ENCODE results near the gene DACH1. TPM values are rescaled to one million over a fixed set of nuclear protein-coding genes. Genes with fewer than 3 reads are reported as not detected.

Gene DACH1
- total and polyA plus RNA-seq, 11 donors, result 1.2 to 3.8 (median 2.1) TPM

GRCh38 chr13:71430681-71431080, 436.3 kb downstream of the DACH1 start:
- ATAC-seq, result no peak
- H3K27ac ChIP-seq, result no peak overlapping the region
- TF ChIP-seq POLR2A (IDR thresholded peaks at IDR 0.05) (no peak), CTCF (IDR thresholded peaks at IDR 0.05) (no peak)
- no peaks in the 10 kb centered on the region for H3K4me1 ChIP-seq
- no peak for DNase-seq
- no peaks in the 10 kb centered on the region for H3K36me3 ChIP-seq
- H3K4me3 ChIP-seq, result no peak overlapping the region
- H3K9me3 ChIP-seq, result peaks cover 0 to 2% (median 0%) of the 10 kb centered on the region in 12 donors
- intact Hi-C loops (cut with DNase I), result no loop called here
- H3K27me3 ChIP-seq, result no peaks in the 10 kb centered on the region
- WGBS, 4 donors, result 79 to 83% (median 82%) methylated on average over 4 of the region's 4 CpGs

GRCh38 chr13:71417205-71417604, 449.8 kb downstream of the DACH1 start:
- H3K36me3 ChIP-seq, result no peaks in the 10 kb centered on the region
- TF ChIP-seq CTCF (IDR thresholded peaks at IDR 0.05) (no peak), POLR2A (IDR thresholded peaks at IDR 0.05) (no peak)
- H3K4me3 ChIP-seq, result no peak overlapping the region
- H3K9me3 ChIP-seq, result peaks cover 0 to 28% (median 6%) of the 10 kb centered on the region in 12 donors
- no peaks in the 10 kb centered on the region for H3K27me3 ChIP-seq
- intact Hi-C loops (cut with DNase I), result no loop called here
- H3K4me1 ChIP-seq, result no peaks in the 10 kb centered on the region
- no peak overlapping the region for H3K27ac ChIP-seq
- DNase-seq, result no peak
- no peak for ATAC-seq

DNA sequence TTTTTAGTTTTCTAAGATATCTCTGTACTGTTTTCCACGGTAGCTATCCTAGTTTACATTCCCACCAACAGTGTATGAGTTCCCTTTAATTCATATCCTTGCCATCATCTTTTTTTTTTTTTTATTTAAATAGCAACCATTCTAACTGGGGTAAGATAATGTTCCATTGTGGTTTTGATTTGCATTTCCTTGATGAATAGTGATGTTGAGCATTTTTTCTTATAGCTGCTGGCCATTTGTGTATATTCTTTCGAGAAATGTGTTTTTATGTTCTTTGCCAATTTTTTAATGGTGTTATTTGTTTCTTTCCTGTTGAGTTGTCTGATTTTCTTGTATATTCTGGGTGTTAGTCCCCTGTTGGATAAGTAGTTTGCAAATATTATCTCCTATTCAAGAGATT, 454.8 kb downstream of the DACH1 start:
- Histone ChIP-seq H3K9me3 (peaks cover 0 to 11% (median 0%) of the 10 kb centered on the region in 12 donors), H3K27ac (no peak overlapping the region), H3K4me1 (no peaks in the 10 kb centered on the region), H3K4me3 (no peak overlapping the region), H3K27me3 (no peaks in the 10 kb centered on the region), H3K36me3 (no peaks in the 10 kb centered on the region)
- DNase-seq, result no peak
- 61 to 68% (median 62%) methylated on average over 2 of the region's 2 CpGs for WGBS, 4 donors
- intact Hi-C loops (cut with DNase I), result no loop called here
- no peak for ATAC-seq
- TF ChIP-seq POLR2A (IDR thresholded peaks at IDR 0.05) (no peak), CTCF (IDR thresholded peaks at IDR 0.05) (no peak)

- Histone ChIP-seq H3K4me1 (no peaks in the 10 kb centered on the region), H3K4me3 (no peak overlapping the region), H3K27me3 (no peaks in the 10 kb centered on the region), H3K27ac (no peak overlapping the region), H3K9me3 (no peaks in the 10 kb centered on the region), H3K36me3 (no peaks in the 10 kb centered on the region)
- intact Hi-C loops (cut with DNase I), result no loop called here
- no peak for TF ChIP-seq CTCF (IDR thresholded peaks at IDR 0.05)
- no peak for TF ChIP-seq POLR2A (IDR thresholded peaks at IDR 0.05)
- DNase-seq (no peak), ATAC-seq (no peak)
Measured at GRCh38 chr13:71408416-71408815, 458.6 kb downstream of the DACH1 start.
